D341Med (cell line): ENCODE data around the gene ABCB4.

Source experiments
- DNase-seq: peaks from one replicate; pipeline ENCODE4 v3.0.0; 2012; ENCODE audit warnings: low spot score

The ABCB4 gene

GRCh38 chr7:87475359-87476178, at the start of gene ABCB4:
Gene ABCB4 (minus strand): TSS chr7:87475680. CDS start chr7:87475465, 215 bp downstream.
- peak; percentile 68 for DNase-seq

- no peak for DNase-seq
Observed at GRCh38 chr7:87518735-87519134, 43.3 kb upstream of the ABCB4 start.

- DNase-seq, result no peak
Observed at GRCh38 chr7:87517891-87518290, 42.4 kb upstream of the ABCB4 start.

- DNase-seq, result no peak
Observed at GRCh38 chr7:87517136-87517815, 41.8 kb upstream of the ABCB4 start.

- no peak for DNase-seq
Observed at GRCh38 chr7:87513735-87514335, 38.4 kb upstream of the ABCB4 start.

GRCh38 chr7:87512906-87513305, 37.4 kb upstream of the ABCB4 start:
- no peak for DNase-seq

GRCh38 chr7:87511510-87511909, 36.0 kb upstream of the ABCB4 start:
- no peak for DNase-seq

GRCh38 chr7:87510411-87510875, 35.0 kb upstream of the ABCB4 start:
- DNase-seq, result no peak

DNA sequence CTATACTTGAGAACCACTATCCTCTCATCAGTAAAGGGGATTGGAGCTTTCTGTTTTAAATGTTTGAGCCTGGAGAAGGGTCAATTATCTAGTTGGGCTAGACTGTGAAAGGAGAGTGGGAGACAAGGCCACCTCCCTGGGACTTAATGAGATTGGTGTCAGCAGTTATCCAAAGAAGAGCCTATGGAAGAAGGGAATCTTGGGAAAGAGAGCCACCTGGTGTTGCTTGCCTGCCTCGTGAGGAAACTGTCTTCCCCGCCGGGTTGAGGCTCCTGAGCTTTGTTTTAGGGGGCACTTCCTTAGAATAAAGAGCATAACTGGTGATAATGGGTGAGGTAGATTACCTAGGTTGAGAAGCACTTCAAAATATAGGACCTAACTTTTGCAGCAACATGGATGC, 32.0 kb upstream of the ABCB4 start:
- DNase-seq, result no peak

GRCh38 chr7:87506246-87507180, 31.0 kb upstream of the ABCB4 start:
- DNase-seq, result no peak

- no peak for DNase-seq
Observed at GRCh38 chr7:87505557-87506245, 30.2 kb upstream of the ABCB4 start.

GRCh38 chr7:87505122-87505521, 29.6 kb upstream of the ABCB4 start:
- DNase-seq, result no peak

DNA sequence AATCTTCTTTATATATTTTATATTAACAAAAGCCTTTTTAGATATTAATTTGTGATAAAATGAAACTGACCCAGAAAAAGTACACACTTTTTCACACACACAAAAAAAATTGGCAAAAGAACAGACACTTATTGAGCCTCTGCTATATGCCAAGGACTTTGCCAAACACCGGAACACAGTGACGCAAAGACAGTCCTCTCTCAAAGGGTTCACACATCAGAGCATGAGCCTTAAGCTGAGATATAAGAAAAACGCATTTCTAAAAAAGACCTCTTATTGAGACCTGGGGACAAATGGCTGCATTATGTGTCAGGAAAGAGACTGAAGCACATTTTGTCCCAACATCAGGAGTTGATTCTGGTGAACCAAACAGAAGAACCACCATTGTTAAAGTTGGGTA, 24.0 kb upstream of the ABCB4 start:
- DNase-seq, result no peak

DNA sequence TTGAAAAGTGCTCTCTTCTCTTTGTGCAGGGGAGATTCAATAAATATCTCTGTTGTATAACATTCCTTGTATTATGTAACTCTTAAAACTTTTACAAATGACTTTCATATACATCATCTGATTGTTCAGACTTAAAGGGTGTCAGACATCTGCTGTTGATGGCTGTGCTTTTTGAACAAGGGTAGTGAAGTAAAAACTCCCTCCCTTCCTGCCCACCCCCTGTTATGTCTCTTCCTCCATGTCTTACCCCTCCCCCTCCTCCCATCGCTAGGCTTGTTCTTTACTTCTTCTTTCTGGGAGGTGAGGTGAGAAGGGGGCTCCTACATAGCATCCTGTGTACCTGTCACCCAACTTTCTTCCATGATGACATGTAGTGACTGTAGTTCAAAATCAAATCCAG, 23.4 kb upstream of the ABCB4 start:
- no peak for DNase-seq

- DNase-seq, result no peak
Observed at GRCh38 chr7:87497482-87497881, 22.0 kb upstream of the ABCB4 start.

DNA sequence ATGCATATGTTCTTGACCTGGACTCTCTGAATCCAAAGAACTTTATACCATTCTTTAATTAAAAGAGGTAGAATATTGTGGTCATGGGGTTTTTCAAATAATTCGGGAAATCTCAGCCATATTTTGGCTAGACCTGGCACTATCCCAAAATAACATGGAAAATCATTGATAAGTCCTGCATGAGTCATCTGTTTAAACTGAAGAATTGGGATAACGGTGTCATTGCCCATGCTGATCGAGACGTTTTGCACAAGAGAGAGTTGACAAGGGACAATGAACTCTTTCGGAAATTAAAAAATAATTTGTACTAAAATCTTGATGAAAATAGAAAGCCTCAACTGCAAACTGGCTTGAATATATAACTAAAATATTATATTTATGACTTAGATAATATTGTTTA, 19.9 kb upstream of the ABCB4 start:
- no peak for DNase-seq

DNA sequence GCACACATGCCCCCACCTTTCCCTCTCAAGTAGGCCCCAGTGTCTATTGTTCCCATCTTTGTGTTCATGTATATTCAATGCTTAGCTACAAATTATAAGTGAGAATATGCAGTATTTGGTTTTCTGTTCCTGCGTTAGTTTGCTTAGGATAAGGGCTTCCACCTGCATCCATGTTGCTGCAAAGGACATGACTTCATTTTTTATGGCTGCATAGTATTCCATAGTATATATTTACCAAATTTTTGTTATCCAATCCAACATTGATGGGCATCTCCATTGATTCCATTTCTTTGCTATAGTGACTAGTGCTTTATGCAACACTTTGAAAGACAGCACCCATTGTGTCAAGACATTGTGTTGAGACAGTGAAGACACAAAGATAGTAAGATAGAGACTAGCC, 19.0 kb upstream of the ABCB4 start:
- DNase-seq, result no peak

DNA sequence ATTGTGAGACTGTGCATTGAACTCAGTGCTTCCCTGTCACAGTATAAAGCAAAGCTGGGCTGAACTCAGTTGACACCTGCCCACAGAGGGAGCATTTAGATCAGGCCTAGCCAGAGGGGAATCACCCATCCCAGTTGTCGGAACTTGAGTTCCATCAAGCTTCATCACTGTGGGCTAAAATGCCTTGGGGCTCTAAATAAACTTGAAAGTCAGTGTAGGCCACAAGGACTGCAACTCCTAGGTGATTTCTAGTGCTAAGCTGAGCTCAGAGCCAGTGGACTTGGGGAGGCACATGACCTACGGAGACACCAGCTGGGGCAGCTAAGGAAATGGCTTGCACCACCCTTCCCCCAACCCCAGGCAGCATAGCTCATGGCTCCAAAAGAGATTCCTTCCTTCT, 7.7 kb upstream of the ABCB4 start:
- DNase-seq, result no peak

DNA sequence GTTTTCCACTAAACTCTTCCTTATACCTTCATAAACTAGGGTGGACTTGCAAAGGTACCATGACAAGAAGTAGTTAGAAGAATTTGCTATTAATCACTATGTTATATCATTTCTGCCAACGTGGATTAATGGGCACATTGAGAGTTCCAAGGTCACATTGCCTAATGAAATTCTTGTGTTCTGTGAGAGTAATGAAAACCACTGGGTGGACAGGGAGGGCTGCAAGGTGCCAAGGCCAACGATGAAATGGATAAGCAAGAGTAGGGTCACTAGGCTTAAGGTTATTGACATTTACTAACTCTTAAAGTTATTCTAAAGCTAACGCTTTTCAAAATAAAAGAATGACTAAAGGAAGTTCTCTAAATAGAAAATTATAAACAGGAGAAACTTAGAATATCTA, 6.6 kb upstream of the ABCB4 start:
- no peak for DNase-seq

- no peak for DNase-seq
Observed at GRCh38 chr7:87480386-87480785, 4.9 kb upstream of the ABCB4 start.

DNA sequence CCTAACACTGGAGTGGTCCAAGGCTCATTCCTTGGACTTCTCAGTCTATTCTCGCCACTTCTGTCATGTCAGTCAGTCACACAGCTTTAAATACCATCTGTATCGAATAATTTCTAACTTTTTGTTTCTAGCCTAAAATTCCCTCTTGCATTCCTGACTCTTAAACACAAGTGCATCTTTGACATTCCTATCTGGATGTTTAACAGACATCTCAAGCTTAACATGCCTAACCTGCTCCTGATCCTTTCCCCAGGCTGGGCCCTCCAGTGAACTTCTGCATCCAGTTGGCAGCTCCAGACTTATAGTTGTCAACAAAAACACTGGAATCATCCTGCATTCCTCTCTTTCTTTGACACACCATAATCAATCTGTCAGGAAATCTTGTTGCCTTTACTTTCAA, 4.5 kb upstream of the ABCB4 start:
- DNase-seq, result no peak
